Smooth muscle cell (in vitro differentiated cells): Measurements from ENCODE around the gene FZD10. TPM values are rescaled to one million over a fixed set of nuclear protein-coding genes. Genes with fewer than 3 reads are reported as not detected.

Experiments
- DNase-seq: peaks from one replicate; lab custom pipeline; 2025; ENCODE audit not compliant: unreplicated experiment; lab: John Stamatoyannopoulos, UW
- H2AFZ ChIP-seq: fragments of 200-600 bp; sonication (generic); 2 replicates; pipeline ENCODE4 v1.6.0; 2016; ENCODE audit warnings: antibody characterized with exemption, low read depth, mild to moderate bottlenecking
- H3F3A ChIP-seq: fragments of 200-600 bp; sonication (generic); 2 replicates; pipeline ENCODE4 v1.6.0; 2017; ENCODE audit warnings: antibody characterized with exemption, low read depth
- H3K27ac ChIP-seq: fragments of 200-600 bp; sonication (generic); 2 replicates; pipeline ENCODE4 v1.5.1; 2016; ENCODE audit warnings: low read depth, mild to moderate bottlenecking
- H3K27me3 ChIP-seq: fragments of 200-600 bp; sonication (generic); 2 replicates; pipeline ENCODE4 v1.6.1; 2016; ENCODE audit warnings: low read depth, mild to moderate bottlenecking
- H3K36me3 ChIP-seq: fragments of 200-600 bp; sonication (generic); 2 replicates; pipeline ENCODE4 v1.5.1; 2016; ENCODE audit warnings: low read depth
- H3K4me1 ChIP-seq: fragments of 200-600 bp; sonication (generic); 2 replicates; pipeline ENCODE4 v1.5.1; 2016; ENCODE audit warnings: low read depth
- H3K4me2 ChIP-seq: fragments of 200-600 bp; sonication (generic); 2 replicates; pipeline ENCODE4 v1.6.0; 2016; ENCODE audit warnings: mild to moderate bottlenecking
- H3K4me3 ChIP-seq: fragments of 200-600 bp; sonication (generic); 2 replicates; pipeline ENCODE4 v1.5.1; 2016; ENCODE audit warnings: mild to moderate bottlenecking
- H3K79me2 ChIP-seq: fragments of 200-600 bp; sonication (generic); 2 replicates; pipeline ENCODE4 v1.6.0; 2016; ENCODE audit warnings: low read depth, mild to moderate bottlenecking
- H3K9ac ChIP-seq: fragments of 200-600 bp; sonication (generic); 2 replicates; pipeline ENCODE4 v1.6.0; 2016; ENCODE audit warnings: low read depth
- H3K9me3 ChIP-seq: fragments of 200-600 bp; sonication (generic); replicated peaks from 2 replicates; pipeline ENCODE4 v1.5.1; 2016; ENCODE audit warnings: low read depth
- H4K20me1 ChIP-seq: fragments of 200-600 bp; sonication (generic); 2 replicates; pipeline ENCODE4 v1.6.0; 2016; ENCODE audit warnings: low read depth
- CTCF ChIP-seq: fragments of 200-600 bp; sonication (generic); IDR thresholded peaks from 2 replicates; pipeline ENCODE4 v1.5.1; 2017; ENCODE audit warnings: borderline replicate concordance, mild to moderate bottlenecking, antibody characterized with exemption; ENCODE audit not compliant: insufficient read depth, poor library complexity, severe bottlenecking
- WGBS: methylation state at CpG from one replicate; pipeline ENCODE4 v1.1.7; 2016; ENCODE audit warnings: low lambda C conversion rate; 5-methylcytosine and 5-hydroxymethylcytosine counted together
- polyA plus RNA-seq: library from polyadenylated mRNA; unstranded; fragments of >200 nt; fragmentation: Nextera tagmentation; extraction: Ambion mirVana; gene quantifications from 2 replicates; pipeline ENCODE4 v1.2.1, GENCODE V29; 2016
- total RNA-seq: library from RNA; depleted of rRNA; stranded (reverse); fragments of >200 nt; gene quantifications from 2 replicates; pipeline ENCODE4 v1.2.3, GENCODE V29; 2014

FZD10 gene
- total and polyA plus RNA-seq, 2 experiments from 2014 or later: 1.7 to 1.9 TPM

DNA sequence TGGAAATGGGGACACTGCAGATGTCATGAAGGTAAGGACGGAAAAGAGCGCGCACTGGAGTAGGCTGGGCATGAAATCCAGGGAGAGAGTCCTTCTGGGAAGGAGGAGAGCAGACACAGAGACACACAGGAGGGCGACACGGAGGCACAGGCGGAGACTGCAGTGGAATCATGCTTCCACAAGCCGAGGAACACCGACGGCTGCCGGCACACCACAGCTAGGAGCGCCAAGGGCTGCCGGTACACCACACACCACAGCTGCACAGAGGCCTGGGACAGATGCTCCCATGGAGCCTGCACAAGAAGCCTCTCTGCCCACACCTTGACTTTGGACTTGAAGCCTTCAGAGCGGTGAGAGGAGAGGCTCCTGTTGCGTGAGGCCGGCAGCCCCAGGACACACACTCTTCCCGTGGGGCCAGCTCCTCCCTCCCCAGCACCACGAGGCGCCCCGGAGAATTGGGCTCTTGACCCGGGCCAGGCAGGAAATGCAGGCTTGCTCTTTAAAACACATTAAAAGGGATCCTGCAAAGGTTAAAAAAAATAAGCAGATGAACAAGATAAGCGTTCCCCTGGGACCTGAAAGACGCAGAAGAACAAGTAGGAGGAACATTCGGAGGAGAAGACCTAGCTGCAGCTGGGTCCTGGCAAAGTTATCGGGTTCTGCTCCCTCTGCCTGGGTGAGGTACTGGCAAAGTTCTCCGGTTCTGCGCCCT lies 28.3 kb upstream of the FZD10 start:
- Histone ChIP-seq H3K27me3 (peaks cover 13% of the 10 kb centered on the region), H4K20me1 (no peaks in the 10 kb centered on the region), H3F3A (no peaks in the 10 kb centered on the region), H3K9ac (no peak overlapping the region), H2AFZ (no peak overlapping the region), H3K79me2 (no peaks in the 10 kb centered on the region), H3K4me3 (no peak overlapping the region), H3K27ac (no peak overlapping the region), H3K4me1 (no peaks in the 10 kb centered on the region), H3K36me3 (no peaks in the 10 kb centered on the region), H3K9me3 (no peaks in the 10 kb centered on the region), H3K4me2 (no peak overlapping the region)
- no peak for DNase-seq
- TF ChIP-seq CTCF: no peak
- 82% methylated on average over 26 of the region's 26 CpGs for WGBS

- Histone ChIP-seq H3K9me3 (no peaks in the 10 kb centered on the region), H3F3A (no peaks in the 10 kb centered on the region), H3K27ac (no peak overlapping the region), H3K9ac (no peak overlapping the region), H3K4me3 (no peak overlapping the region), H4K20me1 (no peaks in the 10 kb centered on the region), H3K4me2 (no peak overlapping the region), H3K4me1 (no peaks in the 10 kb centered on the region), H3K36me3 (no peaks in the 10 kb centered on the region), H3K79me2 (no peaks in the 10 kb centered on the region), H3K27me3 (peaks cover 13% of the 10 kb centered on the region), H2AFZ (no peak overlapping the region)
- no peak for TF ChIP-seq CTCF
- no peak for DNase-seq
- WGBS: 89% methylated on average over 8 of the region's 8 CpGs
Measured at GRCh38 chr12:130134563-130134915, 27.7 kb upstream of the FZD10 start.

DNA sequence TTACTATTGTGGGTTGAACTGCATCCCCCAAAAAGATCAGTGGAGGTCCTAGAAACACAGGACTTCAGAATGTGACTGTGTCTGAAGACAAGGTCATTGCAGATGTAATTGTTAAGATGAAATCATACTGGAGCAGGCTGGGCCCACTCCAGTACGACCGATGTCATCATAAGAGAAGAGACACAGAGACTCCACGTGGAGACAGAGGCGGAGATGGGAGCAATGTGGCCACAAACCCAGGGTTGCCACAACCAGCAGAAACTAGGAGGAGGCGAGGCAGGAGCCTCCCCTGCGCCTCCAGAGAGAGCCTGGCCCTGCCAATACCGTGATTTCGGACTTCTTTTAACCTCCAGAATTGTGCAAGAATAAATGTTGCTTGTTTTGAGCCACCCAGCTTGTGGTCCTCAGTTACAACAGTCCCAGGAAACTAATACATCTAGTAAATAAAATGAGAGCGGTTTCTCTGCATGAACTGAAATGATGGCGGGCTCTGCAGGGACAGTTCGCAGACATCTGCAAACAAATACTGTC lies 25.7 kb upstream of the FZD10 start:
- Histone ChIP-seq H3K9me3 (no peaks in the 10 kb centered on the region), H3K4me3 (no peak overlapping the region), H3K9ac (no peak overlapping the region), H3K4me1 (no peaks in the 10 kb centered on the region), H3K27me3 (peaks cover 13% of the 10 kb centered on the region), H2AFZ (no peak overlapping the region), H3K4me2 (no peak overlapping the region), H3K36me3 (no peaks in the 10 kb centered on the region), H3F3A (no peaks in the 10 kb centered on the region), H4K20me1 (no peaks in the 10 kb centered on the region), H3K79me2 (no peaks in the 10 kb centered on the region), H3K27ac (no peak overlapping the region)
- TF ChIP-seq CTCF: no peak
- no peak for DNase-seq
- WGBS: 78% methylated on average over 11 of the region's 11 CpGs
